SK-N-SH (cell line): Measurements from ENCODE around the gene RGMA. TPM values are rescaled to one million over a fixed set of nuclear protein-coding genes. Genes with fewer than 3 reads are reported as not detected.

Experiments
- CTCF ChIA-PET: fragments of 300-600, 350-600 bp; formaldehyde crosslinking; extraction: SDS; loops from one replicate; lab custom pipeline; 2021; lab: Yijun Ruan, JAX
- POLR2A ChIA-PET: fragments of 350-600 bp; sonication (Branson Sonifier 250); formaldehyde crosslinking; extraction: SDS; loops from one replicate; lab custom pipeline; 2020; ENCODE audit warnings: antibody characterized with exemption, inconsistent platforms; lab: Yijun Ruan, JAX
- DNase-seq: peaks from one replicate; pipeline ENCODE4 v3.0.0; 2012
- H2AFZ ChIP-seq: fragments of 200-600 bp; sonication (generic); 2 replicates; pipeline ENCODE4 v1.8.1; 2016; ENCODE audit warnings: antibody characterized with exemption, mild to moderate bottlenecking, low read depth
- H3F3A ChIP-seq: fragments of 200-600 bp; sonication (generic); replicated peaks from 2 replicates; pipeline ENCODE3; 2016; ENCODE audit warnings: antibody characterized with exemption, mild to moderate bottlenecking; ENCODE audit not compliant: insufficient read depth
- H3K27ac ChIP-seq, 2 experiments: fragments of 200-500 bp in 1 of 2; fragments of 200-600 bp in 1 of 2; sonication (Bioruptor generic) in 1 of 2; sonication (generic), shearing (Covaris generic) in 1 of 2; 2 replicates each; pipeline versions ENCODE4 v1.5.1 to v1.6.1; 2014 to 2016; ENCODE audit warnings: low read depth in 2 of 2, inconsistent platforms in 1 of 2, low read length in 1 of 2, mild to moderate bottlenecking in 1 of 2, mixed read lengths in 1 of 2
- H3K27me3 ChIP-seq: fragments of 200-600 bp; sonication (generic), shearing (Covaris generic); 2 replicates; pipeline ENCODE4 v1.6.1; 2016; ENCODE audit warnings: mixed run types; ENCODE audit not compliant: insufficient read depth
- H3K36me3 ChIP-seq, 2 experiments: fragments of 200-500 bp in 1 of 2; fragments of 200-600 bp in 1 of 2; sonication (Bioruptor generic) in 1 of 2; sonication (generic) in 1 of 2; replicated peaks in 1 of 2; 2 replicates each; pipeline versions ENCODE3 to v1.5.1; 2014 to 2016; ENCODE audit warnings: low read length in 1 of 2, mild to moderate bottlenecking in 1 of 2; ENCODE audit not compliant: insufficient read depth in 2 of 2, control insufficient read depth in 1 of 2
- H3K4me1 ChIP-seq, 2 experiments: fragments of 200-500 bp in 1 of 2; fragments of 200-600 bp in 1 of 2; sonication (Bioruptor generic) in 1 of 2; sonication (generic), shearing (Covaris generic) in 1 of 2; 2 replicates each; pipeline versions ENCODE4 v1.5.1 to v1.6.1; 2014 to 2016; ENCODE audit warnings: low read depth in 1 of 2, low read length in 1 of 2, mixed run types in 1 of 2; ENCODE audit not compliant: insufficient read depth in 2 of 2, control insufficient read depth in 1 of 2
- H3K4me2 ChIP-seq: fragments of 200-600 bp; sonication (generic), shearing (Covaris generic); 2 replicates; pipeline ENCODE4 v1.6.1; 2017; ENCODE audit warnings: mixed run types
- H3K4me3 ChIP-seq, 2 experiments: fragments of 200-500 bp in 1 of 2; fragments of 200-600 bp in 1 of 2; sonication (Bioruptor generic) in 1 of 2; sonication (generic), shearing (Covaris generic) in 1 of 2; 2 replicates each; pipeline versions ENCODE4 v1.5.1 to v1.8.1; 2014 to 2016; ENCODE audit warnings: low read depth in 2 of 2, inconsistent platforms in 1 of 2, low read length in 1 of 2, mild to moderate bottlenecking in 1 of 2, mixed read lengths in 1 of 2, moderate library complexity in 1 of 2
- H3K79me2 ChIP-seq: fragments of 200-600 bp; sonication (generic); 2 replicates; pipeline ENCODE4 v1.8.1; 2017; ENCODE audit warnings: mild to moderate bottlenecking; ENCODE audit not compliant: insufficient read depth
- H3K9ac ChIP-seq: fragments of 200-600 bp; sonication (generic); 2 replicates; pipeline ENCODE4 v1.6.1; 2017; ENCODE audit warnings: mixed run types
- H3K9me2 ChIP-seq: fragments of 200-600 bp; sonication (generic); 2 replicates; pipeline ENCODE4 v1.6.1; 2017; ENCODE audit warnings: mixed run types
- H3K9me3 ChIP-seq: fragments of 200-600 bp; sonication (generic); 2 replicates; pipeline ENCODE4 v1.6.1; 2017; ENCODE audit warnings: mixed run types, mild to moderate bottlenecking, moderate library complexity
- H4K20me1 ChIP-seq: fragments of 200-600 bp; sonication (generic); 2 replicates; pipeline ENCODE4 v1.6.1; 2017; ENCODE audit warnings: mild to moderate bottlenecking, mixed run types; ENCODE audit not compliant: insufficient read depth
- ELF1 ChIP-seq: IDR thresholded peaks from 2 replicates; pipeline ENCODE4 v1.4.0; 2012
- FOSL2 ChIP-seq: IDR thresholded peaks from 2 replicates; pipeline ENCODE4 v1.4.0; 2012; ENCODE audit warnings: low read depth, mild to moderate bottlenecking, moderate library complexity, borderline replicate concordance
- GABPA ChIP-seq: IDR thresholded peaks from 2 replicates; pipeline ENCODE4 v1.4.0; 2012; ENCODE audit warnings: low read depth, mild to moderate bottlenecking
- IRF3 ChIP-seq: fragments of 150-350 bp; IDR thresholded peaks from 2 replicates; pipeline ENCODE4 v1.6.1; 2016; ENCODE audit warnings: mild to moderate bottlenecking, low read depth, low read length
- JUND ChIP-seq: IDR thresholded peaks from 2 replicates; pipeline ENCODE4 v1.4.0; 2012
- MAX ChIP-seq: IDR thresholded peaks from 2 replicates; pipeline ENCODE4 v1.4.0; 2012; ENCODE audit warnings: low read depth
- MEF2A ChIP-seq: IDR thresholded peaks from 2 replicates; pipeline ENCODE4 v1.4.0; 2012; ENCODE audit warnings: low read depth, borderline replicate concordance
- MXI1 ChIP-seq: IDR thresholded peaks from 2 replicates; pipeline ENCODE4 v1.6.1; 2012; ENCODE audit warnings: mild to moderate bottlenecking, low read depth, low read length, improper control_type of control experiment
- NFIC ChIP-seq: IDR thresholded peaks from 2 replicates; pipeline ENCODE4 v1.4.0; 2012; ENCODE audit warnings: borderline replicate concordance
- NRF1 ChIP-seq: IDR thresholded peaks from 2 replicates; pipeline ENCODE4 v1.6.1; 2012; ENCODE audit warnings: low read depth, mild to moderate bottlenecking, low read length
- POLR2AphosphoS5 ChIP-seq: IDR thresholded peaks from 2 replicates; pipeline ENCODE4 v1.6.1; 2012; ENCODE audit warnings: low read depth, low read length
- RAD21 ChIP-seq: IDR thresholded peaks from 2 replicates; pipeline ENCODE4 v1.6.1; 2012; ENCODE audit warnings: mild to moderate bottlenecking, low read length
- SMC3 ChIP-seq: IDR thresholded peaks from 2 replicates; pipeline ENCODE4 v1.6.1; 2012; ENCODE audit warnings: low read depth, low read length, improper control_type of control experiment
- TAF1 ChIP-seq: IDR thresholded peaks from 2 replicates; pipeline ENCODE4 v1.6.1; 2012; ENCODE audit warnings: low read depth, mild to moderate bottlenecking, low read length, moderate library complexity, borderline replicate concordance
- TCF12 ChIP-seq: IDR thresholded peaks from 2 replicates; pipeline ENCODE4 v1.4.0; 2012
- TEAD4 ChIP-seq: IDR thresholded peaks from 2 replicates; pipeline ENCODE4 v1.4.0; 2012; ENCODE audit warnings: mild to moderate bottlenecking, borderline replicate concordance; ENCODE audit not compliant: insufficient read depth
- USF1 ChIP-seq: IDR thresholded peaks from 2 replicates; pipeline ENCODE4 v1.4.0; 2012; ENCODE audit warnings: low read depth, borderline replicate concordance
- USF2 ChIP-seq: fragments of 150-350 bp; IDR thresholded peaks from 2 replicates; pipeline ENCODE4 v1.6.1; 2017; ENCODE audit warnings: antibody characterized with exemption, low read length, low read depth, borderline replicate concordance
- WGBS: methylation state at CpG from one replicate; pipeline ENCODE4 v1.1.6; 2017; ENCODE audit warnings: low lambda C conversion rate; 5-methylcytosine and 5-hydroxymethylcytosine counted together
- polyA plus RNA-seq, 3 experiments: library from polyadenylated mRNA; depleted of rRNA; stranded (reverse); fragments of >200 nt; gene quantifications; 2 replicates each; pipeline ENCODE4 v1.2.3, GENCODE V29; 2012

Gene RGMA
- polyA plus RNA-seq, 1 of the 3 experiments (the other 2 are of a cell fraction): 1.5 TPM

- no peaks in the 10 kb centered on the region for H3K9me2 ChIP-seq
- H4K20me1 ChIP-seq: no peaks in the 10 kb centered on the region
- peaks cover 8% of the 10 kb centered on the region; the same call in 1 of the 2 replicates for H3K27me3 ChIP-seq
- H3K4me3 ChIP-seq: no peak overlapping the region
- H3K4me1 ChIP-seq: peaks cover 0 to under 1% of the 10 kb centered on the region in 2 experiments; a peak in 3 of 4 replicates
- no peak overlapping the region for H3K27ac ChIP-seq
- H3F3A ChIP-seq: no peaks in the 10 kb centered on the region
- no peaks in the 10 kb centered on the region for H3K9me3 ChIP-seq
- no peak overlapping the region for H3K4me2 ChIP-seq
- no peak overlapping the region for H2AFZ ChIP-seq
- H3K79me2 ChIP-seq: no peaks in the 10 kb centered on the region
- TF ChIP-seq USF1 (no peak), MEF2A (no peak), SMC3 (no peak), FOSL2 (no peak), RAD21 (no peak), GABPA (no peak), NFIC (no peak), POLR2AphosphoS5 (no peak), NRF1 (no peak), ELF1 (no peak), USF2 (no peak), JUND (no peak), IRF3 (no peak), TAF1 (no peak), MAX (no peak), MXI1 (no peak)
- no peaks in the 10 kb centered on the region for H3K36me3 ChIP-seq
- ChIA-PET POLR2A (no interaction called here), CTCF (interaction anchor here (0.6 to 5.0 kb wide), 6 partner anchors 11 to 1043 kb away, joined by 3 to 38 read pairs (median 3); no protein-coding TSS in a partner anchor)
- H3K9ac ChIP-seq: no peak overlapping the region
- no peak for DNase-seq
- WGBS: 60% methylated on average over 5 of the region's 5 CpGs
Observed at GRCh38 chr15:93076875-93077274, 12.1 kb downstream of the RGMA start.

- Histone ChIP-seq H3K4me2 (no peak overlapping the region), H3F3A (no peaks in the 10 kb centered on the region), H4K20me1 (no peaks in the 10 kb centered on the region; the same call in 1 of the 2 replicates), H2AFZ (no peak overlapping the region), H3K27ac (no peak overlapping the region), H3K4me1 (peaks cover 5 to 7% of the 10 kb centered on the region in 2 experiments; a peak in 3 of 4 replicates), H3K27me3 (peaks cover 8% of the 10 kb centered on the region; the same call in 1 of the 2 replicates), H3K9me3 (no peaks in the 10 kb centered on the region), H3K4me3 (no peak overlapping the region), H3K79me2 (no peaks in the 10 kb centered on the region), H3K9ac (no peak overlapping the region), H3K36me3 (no peaks in the 10 kb centered on the region), H3K9me2 (no peaks in the 10 kb centered on the region)
- TF ChIP-seq TCF12 (no peak), TEAD4 (no peak)
- 79% methylated on average over 1 of the region's 1 CpG for whole genome bisulfite sequencing
- CTCF ChIA-PET: interaction anchor here (1.4 to 5.0 kb wide), 3 partner anchors 12 to 1043 kb away, joined by 3 to 38 read pairs (median 23); no protein-coding TSS in a partner anchor
- POLR2A ChIA-PET: no interaction called here
- no peak for DNase-seq
Observed at GRCh38 chr15:93076217-93076616, 12.8 kb downstream of the RGMA start.
